ENCODE measurements around the gene EFCAB6.

EFCAB6 gene

DNA sequence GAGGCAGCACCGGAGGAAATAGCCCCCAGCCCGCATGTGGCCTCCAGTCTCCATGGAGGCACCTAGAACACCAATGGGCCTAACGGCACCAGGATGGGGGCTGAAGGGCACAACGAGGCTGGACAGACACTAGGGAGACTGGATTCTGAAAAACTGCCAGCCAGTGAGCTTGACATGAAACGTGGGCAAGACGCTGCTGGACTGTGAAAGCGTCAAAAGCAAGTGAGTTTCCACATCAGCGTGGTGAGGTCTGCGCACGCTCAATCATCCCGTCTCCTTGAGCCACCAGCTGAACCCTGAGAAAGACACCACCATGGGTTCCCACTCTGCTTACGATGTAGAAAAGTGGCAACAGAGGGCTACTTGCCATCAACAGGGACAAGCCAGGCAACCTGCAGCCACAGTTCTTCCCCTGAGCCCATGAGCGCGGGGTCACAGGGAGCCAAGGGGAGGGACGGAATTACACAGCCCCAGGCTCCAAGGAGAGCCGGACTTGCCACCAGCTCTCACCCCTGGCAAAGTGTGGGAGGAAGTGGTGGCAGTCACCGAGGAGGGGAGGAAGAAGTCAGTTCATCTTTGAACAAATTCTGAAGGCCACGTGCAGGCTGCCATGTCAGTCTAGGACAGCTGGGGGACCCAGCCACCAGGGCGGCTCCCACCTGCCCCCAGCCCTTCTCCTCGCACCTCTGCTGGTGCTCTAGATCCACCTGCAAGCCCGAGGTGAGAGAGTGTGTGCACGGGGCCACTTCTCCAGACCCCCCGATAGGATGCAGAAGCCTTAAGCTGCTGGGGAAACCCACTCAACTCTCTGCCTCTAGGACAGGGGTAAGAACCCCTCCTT is 269.2 kb downstream of the EFCAB6 start:
- TF ChIP-seq ZFP3 (CRISPR knock-in tag; IDR thresholded peaks at IDR 0.05): no peak
- no peak for TF ChIP-seq CSDC2 (CRISPR knock-in tag; IDR thresholded peaks at IDR 0.05)
- TF ChIP-seq, protein P1, sequence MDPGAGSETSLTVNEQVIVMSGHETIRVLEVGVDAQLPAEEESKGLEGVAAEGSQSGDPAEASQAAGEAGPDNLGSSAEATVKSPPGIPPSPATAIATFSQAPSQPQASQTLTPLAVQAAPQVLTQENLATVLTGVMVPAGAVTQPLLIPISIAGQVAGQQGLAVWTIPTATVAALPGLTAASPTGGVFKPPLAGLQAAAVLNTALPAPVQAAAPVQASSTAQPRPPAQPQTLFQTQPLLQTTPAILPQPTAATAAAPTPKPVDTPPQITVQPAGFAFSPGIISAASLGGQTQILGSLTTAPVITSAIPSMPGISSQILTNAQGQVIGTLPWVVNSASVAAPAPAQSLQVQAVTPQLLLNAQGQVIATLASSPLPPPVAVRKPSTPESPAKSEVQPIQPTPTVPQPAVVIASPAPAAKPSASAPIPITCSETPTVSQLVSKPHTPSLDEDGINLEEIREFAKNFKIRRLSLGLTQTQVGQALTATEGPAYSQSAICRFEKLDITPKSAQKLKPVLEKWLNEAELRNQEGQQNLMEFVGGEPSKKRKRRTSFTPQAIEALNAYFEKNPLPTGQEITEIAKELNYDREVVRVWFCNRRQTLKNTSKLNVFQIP (CRISPR knock-in tag; IDR thresholded peaks at IDR 0.05; ENCODE audit: borderline replicate concordance, low read depth): no peak
- no peak for ATAC-seq

DNA sequence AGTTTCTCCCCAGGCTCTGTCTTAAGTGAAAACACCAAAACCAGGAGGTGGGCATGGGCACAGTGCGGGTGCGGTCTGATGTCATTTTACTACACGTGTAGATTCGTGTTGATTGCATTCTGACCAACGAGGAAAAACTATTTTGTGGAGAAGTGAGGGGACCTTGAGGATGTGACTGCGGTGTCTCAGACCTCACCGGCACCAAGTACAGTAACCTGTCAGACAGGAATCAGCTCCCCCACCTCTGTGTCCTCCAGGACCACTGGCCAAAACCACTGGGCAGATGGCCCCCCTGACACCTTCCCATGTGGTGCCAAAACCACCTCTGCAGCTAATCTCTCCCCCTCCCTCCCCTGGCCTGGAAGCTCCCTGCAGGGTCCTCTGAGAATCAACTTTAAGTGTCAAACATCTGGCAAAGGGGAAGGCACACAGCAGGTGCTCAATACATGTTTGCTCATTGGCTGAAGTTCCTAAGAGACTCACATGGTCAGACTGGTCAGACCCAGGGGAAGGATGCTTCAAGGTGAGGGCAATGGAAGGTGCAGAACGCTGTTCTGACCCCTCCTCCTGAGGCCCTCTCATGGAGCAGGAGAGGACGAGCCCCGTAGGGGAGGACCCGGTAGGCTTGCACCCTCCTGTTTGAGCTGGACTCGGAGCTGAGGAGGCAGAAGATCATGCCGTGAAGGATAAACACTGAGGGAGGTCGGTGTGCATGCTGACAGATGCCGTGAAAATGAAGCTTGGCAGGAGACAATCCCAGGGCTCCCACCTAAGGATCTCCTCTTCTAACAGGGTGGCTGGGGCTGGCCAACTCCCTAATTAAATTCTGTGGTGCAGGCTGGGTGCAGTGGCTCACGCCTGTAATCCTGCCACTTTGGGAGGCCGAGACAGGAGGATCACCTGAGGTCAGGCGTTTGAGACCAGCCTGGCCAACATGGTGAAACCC is 270.4 kb downstream of the EFCAB6 start:
- TF ChIP-seq, protein P2, sequence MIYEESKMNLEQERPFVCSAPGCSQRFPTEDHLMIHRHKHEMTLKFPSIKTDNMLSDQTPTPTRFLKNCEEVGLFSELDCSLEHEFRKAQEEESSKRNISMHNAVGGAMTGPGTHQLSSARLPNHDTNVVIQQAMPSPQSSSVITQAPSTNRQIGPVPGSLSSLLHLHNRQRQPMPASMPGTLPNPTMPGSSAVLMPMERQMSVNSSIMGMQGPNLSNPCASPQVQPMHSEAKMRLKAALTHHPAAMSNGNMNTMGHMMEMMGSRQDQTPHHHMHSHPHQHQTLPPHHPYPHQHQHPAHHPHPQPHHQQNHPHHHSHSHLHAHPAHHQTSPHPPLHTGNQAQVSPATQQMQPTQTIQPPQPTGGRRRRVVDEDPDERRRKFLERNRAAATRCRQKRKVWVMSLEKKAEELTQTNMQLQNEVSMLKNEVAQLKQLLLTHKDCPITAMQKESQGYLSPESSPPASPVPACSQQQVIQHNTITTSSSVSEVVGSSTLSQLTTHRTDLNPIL (CRISPR knock-in tag; IDR thresholded peaks at IDR 0.05; ENCODE audit: low read depth): no peak
- no peak for TF ChIP-seq ZFP30 (CRISPR knock-in tag; IDR thresholded peaks at IDR 0.05)
- TF ChIP-seq RARB (CRISPR knock-in tag; IDR thresholded peaks at IDR 0.05): no peak
- no peak for TF ChIP-seq ZC3H10 (CRISPR knock-in tag; IDR thresholded peaks at IDR 0.05)
- TF ChIP-seq BACH2 (CRISPR knock-in tag; IDR thresholded peaks at IDR 0.05; ENCODE audit: borderline replicate concordance): no peak
- no peak for TF ChIP-seq ZNF565 (CRISPR knock-in tag; conservative IDR thresholded peaks at IDR 0.05; ENCODE audit: low read depth)
- TF ChIP-seq TOX (CRISPR knock-in tag; IDR thresholded peaks at IDR 0.05; ENCODE audit: borderline replicate concordance): no peak
- no peak for TF ChIP-seq ARNTL (CRISPR knock-in tag; IDR thresholded peaks at IDR 0.05; ENCODE audit: borderline replicate concordance, low read depth)
- no peak for TF ChIP-seq ZFP3 (CRISPR knock-in tag; IDR thresholded peaks at IDR 0.05)
- TF ChIP-seq TCF4 (CRISPR knock-in tag; IDR thresholded peaks at IDR 0.05; ENCODE audit: borderline replicate concordance): no peak
- TF ChIP-seq, protein P1 (CRISPR knock-in tag; IDR thresholded peaks at IDR 0.05; ENCODE audit: borderline replicate concordance, low read depth): no peak
- TF ChIP-seq ISL1 (CRISPR knock-in tag; IDR thresholded peaks at IDR 0.05): no peak
- no peak for TF ChIP-seq GLIS3 (CRISPR knock-in tag; IDR thresholded peaks at IDR 0.05)
- ATAC-seq: no peak

DNA sequence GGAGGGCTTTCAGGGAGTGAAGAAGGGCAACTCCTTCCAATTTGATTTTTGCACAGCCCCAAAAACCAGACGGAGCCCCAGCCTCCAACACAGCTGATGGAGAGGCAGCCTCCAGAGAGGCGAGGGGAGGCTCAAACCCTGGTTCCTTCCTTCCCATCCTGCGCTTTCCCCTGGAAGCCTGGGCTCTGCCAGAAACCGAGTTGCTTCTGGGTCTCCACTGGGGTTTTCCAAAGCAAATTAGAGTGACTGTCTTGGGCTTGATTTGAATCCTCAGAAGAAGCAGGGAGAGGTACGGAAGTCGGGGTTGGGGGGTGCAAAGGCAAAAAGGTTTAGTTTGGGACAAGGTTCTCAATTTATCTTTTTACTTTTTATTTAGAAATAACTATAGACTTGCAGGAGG is 271.1 kb downstream of the EFCAB6 start:
- ATAC-seq: no peak
- TF ChIP-seq PPARA (CRISPR knock-in tag; IDR thresholded peaks at IDR 0.05; ENCODE audit: borderline replicate concordance) (no peak), CSDC2 (CRISPR knock-in tag; IDR thresholded peaks at IDR 0.05) (no peak), ISL1 (CRISPR knock-in tag; IDR thresholded peaks at IDR 0.05) (no peak), ZNF8 (CRISPR knock-in tag; IDR thresholded peaks at IDR 0.05) (no peak), ARNTL (CRISPR knock-in tag; IDR thresholded peaks at IDR 0.05; ENCODE audit: borderline replicate concordance, low read depth) (no peak), ZNF70 (CRISPR knock-in tag; IDR thresholded peaks at IDR 0.05) (no peak), RARB (CRISPR knock-in tag; IDR thresholded peaks at IDR 0.05) (no peak), ZC3H10 (CRISPR knock-in tag; IDR thresholded peaks at IDR 0.05) (no peak), BACH2 (CRISPR knock-in tag; IDR thresholded peaks at IDR 0.05; ENCODE audit: borderline replicate concordance) (no peak), ESRRG (CRISPR knock-in tag; IDR thresholded peaks at IDR 0.05) (no peak), TOX (CRISPR knock-in tag; IDR thresholded peaks at IDR 0.05; ENCODE audit: borderline replicate concordance) (no peak)
- TF ChIP-seq, protein P1 (CRISPR knock-in tag; IDR thresholded peaks at IDR 0.05; ENCODE audit: borderline replicate concordance, low read depth): no peak
- TF ChIP-seq, protein P3, sequence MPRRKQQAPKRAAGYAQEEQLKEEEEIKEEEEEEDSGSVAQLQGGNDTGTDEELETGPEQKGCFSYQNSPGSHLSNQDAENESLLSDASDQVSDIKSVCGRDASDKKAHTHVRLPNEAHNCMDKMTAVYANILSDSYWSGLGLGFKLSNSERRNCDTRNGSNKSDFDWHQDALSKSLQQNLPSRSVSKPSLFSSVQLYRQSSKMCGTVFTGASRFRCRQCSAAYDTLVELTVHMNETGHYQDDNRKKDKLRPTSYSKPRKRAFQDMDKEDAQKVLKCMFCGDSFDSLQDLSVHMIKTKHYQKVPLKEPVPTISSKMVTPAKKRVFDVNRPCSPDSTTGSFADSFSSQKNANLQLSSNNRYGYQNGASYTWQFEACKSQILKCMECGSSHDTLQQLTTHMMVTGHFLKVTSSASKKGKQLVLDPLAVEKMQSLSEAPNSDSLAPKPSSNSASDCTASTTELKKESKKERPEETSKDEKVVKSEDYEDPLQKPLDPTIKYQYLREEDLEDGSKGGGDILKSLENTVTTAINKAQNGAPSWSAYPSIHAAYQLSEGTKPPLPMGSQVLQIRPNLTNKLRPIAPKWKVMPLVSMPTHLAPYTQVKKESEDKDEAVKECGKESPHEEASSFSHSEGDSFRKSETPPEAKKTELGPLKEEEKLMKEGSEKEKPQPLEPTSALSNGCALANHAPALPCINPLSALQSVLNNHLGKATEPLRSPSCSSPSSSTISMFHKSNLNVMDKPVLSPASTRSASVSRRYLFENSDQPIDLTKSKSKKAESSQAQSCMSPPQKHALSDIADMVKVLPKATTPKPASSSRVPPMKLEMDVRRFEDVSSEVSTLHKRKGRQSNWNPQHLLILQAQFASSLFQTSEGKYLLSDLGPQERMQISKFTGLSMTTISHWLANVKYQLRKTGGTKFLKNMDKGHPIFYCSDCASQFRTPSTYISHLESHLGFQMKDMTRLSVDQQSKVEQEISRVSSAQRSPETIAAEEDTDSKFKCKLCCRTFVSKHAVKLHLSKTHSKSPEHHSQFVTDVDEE (CRISPR knock-in tag; IDR thresholded peaks at IDR 0.05): no peak
- TF ChIP-seq, protein P4, sequence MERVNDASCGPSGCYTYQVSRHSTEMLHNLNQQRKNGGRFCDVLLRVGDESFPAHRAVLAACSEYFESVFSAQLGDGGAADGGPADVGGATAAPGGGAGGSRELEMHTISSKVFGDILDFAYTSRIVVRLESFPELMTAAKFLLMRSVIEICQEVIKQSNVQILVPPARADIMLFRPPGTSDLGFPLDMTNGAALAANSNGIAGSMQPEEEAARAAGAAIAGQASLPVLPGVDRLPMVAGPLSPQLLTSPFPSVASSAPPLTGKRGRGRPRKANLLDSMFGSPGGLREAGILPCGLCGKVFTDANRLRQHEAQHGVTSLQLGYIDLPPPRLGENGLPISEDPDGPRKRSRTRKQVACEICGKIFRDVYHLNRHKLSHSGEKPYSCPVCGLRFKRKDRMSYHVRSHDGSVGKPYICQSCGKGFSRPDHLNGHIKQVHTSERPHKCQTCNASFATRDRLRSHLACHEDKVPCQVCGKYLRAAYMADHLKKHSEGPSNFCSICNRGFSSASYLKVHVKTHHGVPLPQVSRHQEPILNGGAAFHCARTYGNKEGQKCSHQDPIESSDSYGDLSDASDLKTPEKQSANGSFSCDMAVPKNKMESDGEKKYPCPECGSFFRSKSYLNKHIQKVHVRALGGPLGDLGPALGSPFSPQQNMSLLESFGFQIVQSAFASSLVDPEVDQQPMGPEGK (CRISPR knock-in tag; IDR thresholded peaks at IDR 0.05; ENCODE audit: borderline replicate concordance): no peak

Measured in SK-N-SH treated with all-trans-retinoic acid at 6 μM for 48 hours (cell line).